ENCODE data around the gene CELA2B. TPM values are rescaled to one million over a fixed set of nuclear protein-coding genes. Genes with fewer than 3 reads are reported as not detected.
"Not testable (repeated sequence)": the region's sequence is repeated elsewhere in the genome, so short reads cannot be mapped to it uniquely, and the experiment has no call there.

Gene CELA2B
- total RNA-seq, 2 donors from 2014 or later = not detected

DNA sequence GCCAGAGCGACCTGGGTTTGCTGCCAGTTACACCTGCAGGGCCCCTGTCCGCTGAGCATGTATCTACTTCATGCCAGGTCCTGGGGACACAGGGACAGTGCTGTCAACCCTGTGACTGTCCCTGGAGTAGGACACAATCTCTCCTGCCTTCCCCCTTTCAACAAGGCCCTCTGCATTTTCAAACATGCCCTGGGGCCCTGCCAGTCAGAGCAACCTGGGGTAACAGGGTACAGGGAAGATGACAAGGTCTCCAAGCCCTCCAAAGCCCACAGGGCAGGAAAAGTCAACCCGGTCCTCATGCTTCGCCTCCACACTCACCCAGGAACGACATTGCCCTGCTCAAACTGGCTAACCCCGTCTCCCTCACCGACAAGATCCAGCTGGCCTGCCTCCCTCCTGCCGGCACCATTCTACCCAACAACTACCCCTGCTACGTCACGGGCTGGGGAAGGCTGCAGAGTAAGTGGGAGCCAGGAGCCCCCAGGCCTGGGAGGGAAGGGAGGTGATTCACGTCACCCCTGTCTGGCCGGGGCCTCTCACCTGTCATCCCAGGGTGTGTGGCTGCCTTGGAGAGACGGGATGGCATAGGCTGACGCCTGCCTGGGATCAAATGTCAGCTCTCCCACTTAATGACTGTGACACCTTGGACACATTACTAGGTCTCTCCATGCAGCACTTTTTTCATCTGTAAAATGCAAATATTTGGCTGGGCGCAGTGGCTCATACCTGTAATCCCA, 12.7 kb upstream of the CELA2B start:
- ATAC-seq; intact Hi-C loops (cut with DNase I, micrococcal nuclease); DNase-seq: not testable (repeated sequence)

DNA sequence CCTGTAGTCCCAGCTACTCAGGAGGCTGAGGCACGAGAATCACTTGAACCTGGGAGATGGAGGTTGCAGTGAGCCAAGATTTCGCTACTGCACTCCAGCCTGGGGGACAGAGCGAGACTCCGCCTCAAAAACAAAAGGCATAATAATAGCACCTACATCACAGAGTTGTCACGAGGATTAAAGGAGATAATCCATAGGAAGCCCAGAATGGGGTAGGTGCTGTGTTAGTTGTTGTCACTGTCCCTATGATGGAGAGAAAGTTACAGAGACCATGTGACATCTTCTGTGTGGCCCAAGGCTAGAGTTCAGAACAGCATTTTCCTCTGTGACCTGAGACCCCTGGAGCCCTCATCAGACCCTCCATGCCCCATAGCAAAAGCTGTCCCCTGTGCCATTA, 12.0 kb upstream of the CELA2B start:
- ATAC-seq; intact Hi-C loops (cut with DNase I, micrococcal nuclease); DNase-seq: not testable (repeated sequence)

DNA sequence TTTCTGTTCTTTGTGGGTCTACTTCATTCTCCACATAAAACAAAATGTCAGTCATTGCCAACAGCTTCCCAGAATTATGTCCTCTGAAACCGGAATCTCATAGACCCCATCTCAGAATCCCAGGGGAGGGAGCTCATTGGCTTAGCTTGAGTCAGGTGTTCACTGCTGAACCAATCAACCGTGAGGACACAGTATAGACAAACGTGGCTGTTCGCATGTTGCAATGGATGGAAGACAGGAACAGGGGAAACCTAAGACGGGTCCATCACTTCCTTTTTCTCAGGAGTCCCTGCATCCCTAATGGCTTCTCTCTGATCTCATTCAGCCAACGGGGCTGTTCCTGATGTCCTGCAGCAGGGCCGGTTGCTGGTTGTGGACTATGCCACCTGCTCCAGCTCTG, 10.2 kb upstream of the CELA2B start:
- DNase-seq = no peak
- no peak for ATAC-seq
- intact Hi-C loops (cut with DNase I, micrococcal nuclease) = no loop called here

GRCh38 chr1:15466955-15467625, 8.8 kb upstream of the CELA2B start:
- DNase-seq, ATAC-seq: not testable (repeated sequence)

GRCh38 chr1:15468145-15468544, 7.8 kb upstream of the CELA2B start:
- DNase-seq = no peak
- intact Hi-C loops (cut with DNase I, micrococcal nuclease) = no loop called here
- ATAC-seq = no peak

More at GRCh38 chr1:15466955-15467625, 8.8 kb upstream of the CELA2B start:
- intact Hi-C loops (cut with DNase I, micrococcal nuclease) = not testable (repeated sequence)

DNA sequence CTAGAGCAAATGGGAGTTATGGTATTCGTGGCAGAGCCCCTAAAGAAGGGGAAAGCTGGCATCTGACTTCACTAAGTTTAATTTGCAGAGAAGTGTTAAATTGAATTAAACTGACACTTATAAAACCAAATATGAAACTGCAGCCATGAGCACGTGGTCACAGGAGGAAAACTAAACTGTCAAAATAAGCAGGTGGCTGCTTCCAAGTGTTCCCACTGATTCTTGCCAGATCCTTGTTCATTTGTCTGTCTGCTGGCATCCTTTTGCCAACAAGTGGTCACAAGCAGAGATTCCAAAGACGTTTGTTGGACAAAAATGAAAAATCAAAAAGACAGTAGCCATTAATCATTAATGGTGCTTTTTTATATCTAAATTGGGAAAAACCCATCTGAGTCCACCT, 6.5 kb upstream of the CELA2B start:
- ATAC-seq (no peak), DNase-seq (no peak)
- intact Hi-C loops (cut with DNase I, micrococcal nuclease) = no loop called here

DNA sequence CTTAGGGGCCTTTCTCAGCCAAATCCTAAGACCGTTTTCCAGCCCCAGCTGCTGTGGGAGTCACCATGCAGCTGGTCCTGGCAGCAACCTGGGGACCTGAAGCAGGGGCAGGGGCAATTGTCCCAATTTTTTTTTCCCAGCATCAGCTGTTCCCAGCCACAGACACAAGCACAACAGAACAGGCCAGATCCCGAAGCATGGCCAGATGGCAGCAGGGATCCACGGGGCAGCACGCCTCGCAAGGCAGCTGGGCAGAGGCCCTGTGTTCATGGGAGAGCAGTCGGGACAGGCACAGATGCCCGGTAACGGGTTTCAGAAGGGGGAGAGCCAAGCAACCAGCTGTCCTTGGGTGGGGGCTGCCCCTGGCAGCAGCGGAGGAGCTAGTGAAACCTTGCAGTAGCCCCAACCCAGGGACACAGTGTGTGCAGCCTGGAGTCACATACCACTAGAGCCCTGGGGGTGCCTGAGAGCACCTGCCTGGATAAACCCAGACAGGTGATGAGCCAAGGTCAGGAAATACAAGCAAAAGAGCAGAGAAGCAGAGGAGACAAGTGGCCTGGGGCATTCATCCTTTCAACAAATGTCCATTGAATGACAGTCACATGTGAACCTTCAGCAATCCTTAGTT, 6.0 kb upstream of the CELA2B start:
- intact Hi-C loops (cut with DNase I, micrococcal nuclease); DNase-seq; ATAC-seq: not testable (repeated sequence)

- intact Hi-C loops (cut with DNase I, micrococcal nuclease); ATAC-seq; DNase-seq: not testable (repeated sequence)
Observed at GRCh38 chr1:15471067-15471466, 4.8 kb upstream of the CELA2B start.

DNA sequence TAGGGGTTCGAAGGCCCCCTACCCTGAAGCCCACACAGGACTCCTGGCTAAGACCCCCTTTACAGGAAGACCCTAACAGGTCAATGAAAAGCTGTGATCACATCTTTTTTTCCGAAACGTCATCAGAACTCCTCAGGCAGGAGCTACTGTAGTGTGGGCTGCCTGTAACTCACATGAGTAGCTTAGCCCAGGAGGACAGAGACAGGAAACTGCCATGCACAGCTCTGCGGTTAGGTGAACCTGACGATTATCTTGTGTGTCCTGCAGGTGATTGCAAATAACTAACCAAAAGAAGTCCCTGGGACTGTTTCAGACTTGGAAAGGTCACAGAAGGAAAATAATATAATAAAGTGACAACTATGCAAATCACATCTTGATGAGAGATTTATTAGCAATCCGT, 4.2 kb upstream of the CELA2B start:
- ATAC-seq; intact Hi-C loops (cut with DNase I, micrococcal nuclease); DNase-seq: not testable (repeated sequence)

DNA sequence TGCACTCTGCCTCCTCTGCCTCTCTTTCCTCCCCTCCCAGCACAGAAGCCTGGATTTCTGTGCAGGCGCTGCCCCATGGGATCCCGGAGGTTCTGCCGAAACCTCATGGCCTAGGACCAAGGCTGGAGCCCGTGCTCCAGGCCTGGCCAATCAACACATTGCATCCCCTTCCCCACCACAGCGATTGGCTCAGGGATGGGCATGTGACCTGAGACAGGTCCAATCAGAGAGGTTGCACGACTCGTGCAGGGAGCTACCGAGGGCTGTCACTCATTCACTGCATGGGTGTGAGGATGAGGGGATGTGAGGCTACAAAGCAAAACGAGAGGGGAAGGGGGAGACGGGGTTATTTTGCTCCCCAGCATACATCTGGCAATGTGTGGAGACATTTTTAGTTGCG, 3.3 kb upstream of the CELA2B start:
- DNase-seq (no peak), ATAC-seq (no peak)
- intact Hi-C loops (cut with DNase I, micrococcal nuclease) = no loop called here

DNA sequence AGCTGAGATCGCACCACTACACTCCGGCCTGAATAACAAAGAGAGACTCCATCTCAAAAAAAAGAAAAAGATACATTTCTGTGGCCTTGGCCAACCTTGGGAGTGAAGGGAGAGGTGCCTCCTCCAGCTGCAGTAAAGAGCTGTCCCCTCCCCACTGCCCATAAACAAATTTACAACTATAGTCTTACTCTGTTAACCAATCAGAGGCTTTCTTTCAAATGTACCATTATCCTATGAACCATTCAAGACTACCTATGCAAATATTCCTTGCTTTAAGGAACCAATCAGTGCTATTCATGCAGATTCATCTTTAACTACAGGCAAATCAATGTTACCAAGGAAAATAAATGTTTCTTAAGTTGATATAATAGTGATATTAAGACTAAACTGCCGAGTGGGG, 1.0 kb downstream of the CELA2B start:
- peak; percentile 39 for ATAC-seq
- no peak for DNase-seq
- intact Hi-C loops (cut with DNase I, micrococcal nuclease) = no loop called here

- intact Hi-C loops (cut with DNase I, micrococcal nuclease) = no loop called here
- DNase-seq (no peak), ATAC-seq (no peak)
Observed at GRCh38 chr1:15477646-15478212, 1.8 kb downstream of the CELA2B start.

GRCh38 chr1:15479654-15480347, 3.9 kb downstream of the CELA2B start:
- no peak for DNase-seq
- ATAC-seq = no peak

GRCh38 chr1:15482455-15482854, 6.6 kb downstream of the CELA2B start:
- ATAC-seq; DNase-seq; intact Hi-C loops (cut with DNase I, micrococcal nuclease): not testable (repeated sequence)

More at GRCh38 chr1:15479654-15480347, 3.9 kb downstream of the CELA2B start:
- intact Hi-C loops (cut with DNase I, micrococcal nuclease) = no loop called here

GRCh38 chr1:15482983-15483543, 7.2 kb downstream of the CELA2B start:
- ATAC-seq; intact Hi-C loops (cut with DNase I, micrococcal nuclease): not testable (repeated sequence)

DNA sequence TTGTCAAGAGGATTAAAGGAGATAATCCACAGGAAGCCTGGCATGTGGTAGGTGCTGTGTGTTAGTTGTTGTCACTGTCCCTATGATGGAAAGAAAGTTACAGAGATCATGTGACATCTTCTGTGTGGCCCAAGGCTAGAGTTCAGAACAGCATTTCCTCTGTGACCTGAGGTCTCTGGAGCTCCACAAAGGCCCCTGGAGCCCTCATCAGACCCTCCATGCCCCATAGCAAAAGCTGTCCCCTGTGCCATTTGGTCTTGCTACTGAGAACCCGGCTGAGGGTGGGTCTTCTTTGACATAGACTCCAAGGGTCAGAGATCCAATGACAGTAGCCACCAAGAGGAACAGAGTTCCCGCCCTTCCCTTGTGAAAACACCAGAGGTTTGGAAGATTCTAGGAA, 8.1 kb downstream of the CELA2B start:
- ATAC-seq = no peak
- no peak for DNase-seq
- intact Hi-C loops (cut with DNase I, micrococcal nuclease) = no loop called here

More at GRCh38 chr1:15482983-15483543, 7.2 kb downstream of the CELA2B start:
- DNase-seq = not testable (repeated sequence)

- ATAC-seq; DNase-seq; intact Hi-C loops (cut with DNase I, micrococcal nuclease): not testable (repeated sequence)
Observed at GRCh38 chr1:15484443-15484842, 8.5 kb downstream of the CELA2B start.

- intact Hi-C loops (cut with DNase I, micrococcal nuclease) = no loop called here
- ATAC-seq (no peak), DNase-seq (no peak)
Observed at GRCh38 chr1:15485636-15486035, 9.7 kb downstream of the CELA2B start.

Measured in left colon (tissue), 2 donors.